ENCODE results near the gene ALK. TPM values are rescaled to one million over a fixed set of nuclear protein-coding genes. Genes with fewer than 3 reads are reported as not detected.

The ALK gene
- total RNA-seq, 6 donors from 2014 or later, result 0.17 to 2.1 (median 0.35) TPM

GRCh38 chr2:29528371-29528770 lies 393.0 kb downstream of the ALK start:
- Histone ChIP-seq H3K9me3 (no peaks in the 10 kb centered on the region), H3K27me3 (no peaks in the 10 kb centered on the region), H3K36me3 (no peaks in the 10 kb centered on the region), H3K4me1 (no peaks in the 10 kb centered on the region), H3K4me3 (no peak overlapping the region), H3K27ac (no peak overlapping the region)
- WGBS, 2 donors, result 88 to 100% methylated on average over 4 of the region's 4 CpGs
- ATAC-seq (ENCODE audit: low FRiP score in 2 of 2) (no peak), DNase-seq (no peak)
- TF ChIP-seq POLR2AphosphoS5 (IDR thresholded peaks at IDR 0.05) (no peak), POLR2A (IDR thresholded peaks at IDR 0.05) (no peak), CTCF (IDR thresholded peaks at IDR 0.05) (no peak)

GRCh38 chr2:29527947-29528346 lies 393.4 kb downstream of the ALK start:
- no peak for DNase-seq
- H3K27ac ChIP-seq, result no peak overlapping the region
- no peaks in the 10 kb centered on the region for H3K36me3 ChIP-seq
- no peak for ATAC-seq (ENCODE audit: low FRiP score in 2 of 2)
- TF ChIP-seq POLR2A (IDR thresholded peaks at IDR 0.05), result no peak
- TF ChIP-seq POLR2AphosphoS5 (IDR thresholded peaks at IDR 0.05), result no peak
- TF ChIP-seq EP300 (IDR thresholded peaks at IDR 0.05), result no peak
- no peak for TF ChIP-seq CTCF (IDR thresholded peaks at IDR 0.05)
- H3K9me3 ChIP-seq, result no peaks in the 10 kb centered on the region
- no peaks in the 10 kb centered on the region for H3K4me1 ChIP-seq
- no peaks in the 10 kb centered on the region for H3K27me3 ChIP-seq
- H3K4me3 ChIP-seq, result no peak overlapping the region
- WGBS, 2 donors, result 69 to 76% methylated on average over 8 of the region's 8 CpGs

- no peak for DNase-seq
- Histone ChIP-seq H3K27ac (no peak overlapping the region), H3K36me3 (no peaks in the 10 kb centered on the region), H3K27me3 (no peaks in the 10 kb centered on the region), H3K9me3 (no peaks in the 10 kb centered on the region), H3K4me1 (no peaks in the 10 kb centered on the region), H3K4me3 (no peak overlapping the region)
- ATAC-seq (ENCODE audit: low FRiP score in 2 of 2), result no peak
- 89 to 95% methylated on average over 6 to 7 of the region's 7 CpGs for WGBS, 2 donors
- TF ChIP-seq CTCF (IDR thresholded peaks at IDR 0.05) (no peak), EP300 (IDR thresholded peaks at IDR 0.05) (no peak)
Measured at GRCh38 chr2:29526587-29527586, 394.5 kb downstream of the ALK start.

GRCh38 chr2:29525921-29526320 lies 395.5 kb downstream of the ALK start:
- 79 to 100% methylated on average over 2 of the region's 2 CpGs for WGBS, 2 donors
- Histone ChIP-seq H3K4me1 (no peaks in the 10 kb centered on the region), H3K27me3 (no peaks in the 10 kb centered on the region), H3K27ac (no peak overlapping the region), H3K4me3 (no peak overlapping the region), H3K9me3 (no peaks in the 10 kb centered on the region), H3K36me3 (no peaks in the 10 kb centered on the region)
- TF ChIP-seq POLR2A (IDR thresholded peaks at IDR 0.05) (no peak), CTCF (IDR thresholded peaks at IDR 0.05) (no peak), POLR2AphosphoS5 (IDR thresholded peaks at IDR 0.05) (no peak), EP300 (IDR thresholded peaks at IDR 0.05) (no peak)
- DNase-seq, result no peak
- ATAC-seq (ENCODE audit: low FRiP score in 2 of 2), result no peak

GRCh38 chr2:29524652-29525051 lies 396.7 kb downstream of the ALK start:
- H3K9me3 ChIP-seq, result no peaks in the 10 kb centered on the region
- DNase-seq (no peak), ATAC-seq (ENCODE audit: low FRiP score in 2 of 2) (no peak)
- 74 to 75% methylated on average over 1 of the region's 1 CpG for WGBS, 2 donors
- H3K36me3 ChIP-seq, result no peaks in the 10 kb centered on the region
- H3K27ac ChIP-seq, result no peak overlapping the region
- H3K27me3 ChIP-seq, result no peaks in the 10 kb centered on the region
- no peak for TF ChIP-seq POLR2AphosphoS5 (IDR thresholded peaks at IDR 0.05)
- TF ChIP-seq EP300 (IDR thresholded peaks at IDR 0.05), result no peak
- no peak for TF ChIP-seq CTCF (IDR thresholded peaks at IDR 0.05)
- no peak for TF ChIP-seq POLR2A (IDR thresholded peaks at IDR 0.05)
- no peak overlapping the region for H3K4me3 ChIP-seq
- H3K4me1 ChIP-seq, result no peaks in the 10 kb centered on the region
